ENCODE data around the gene ST8SIA5.

- TF ChIP-seq SUZ12 (IDR thresholded peaks at IDR 0.05) (no peak), ELF4 (IDR thresholded peaks at IDR 0.05) (no peak), NFRKB (IDR thresholded peaks at IDR 0.05) (no peak), TARDBP (IDR thresholded peaks at IDR 0.05) (no peak), BHLHE40 (IDR thresholded peaks at IDR 0.05; ENCODE audit: borderline replicate concordance) (no peak), FOXA1 (IDR thresholded peaks at IDR 0.05) (no peak), FOXM1 (IDR thresholded peaks at IDR 0.05; ENCODE audit: borderline replicate concordance) (no peak), FOXK2 (IDR thresholded peaks at IDR 0.05) (no peak), SP1 (IDR thresholded peaks at IDR 0.05) (no peak), ARNT (IDR thresholded peaks at IDR 0.05) (no peak), ZNF384 (IDR thresholded peaks at IDR 0.05) (no peak), HDGF (IDR thresholded peaks at IDR 0.05; ENCODE audit: borderline replicate concordance) (no peak), PKNOX1 (IDR thresholded peaks at IDR 0.05) (no peak)
Observed at GRCh38 chr18:46721331-46721730, 35.5 kb downstream of the ST8SIA5 start.
